GM19455 (cell line): ENCODE data around the gene DIAPH2.

Experiments used
- ATAC-seq: cut with Tn5 transposase; IDR thresholded peaks from one replicate; pipeline ENCODE4 v1.9.1; 2021; ENCODE audit not compliant: unreplicated experiment

The DIAPH2 gene

DNA sequence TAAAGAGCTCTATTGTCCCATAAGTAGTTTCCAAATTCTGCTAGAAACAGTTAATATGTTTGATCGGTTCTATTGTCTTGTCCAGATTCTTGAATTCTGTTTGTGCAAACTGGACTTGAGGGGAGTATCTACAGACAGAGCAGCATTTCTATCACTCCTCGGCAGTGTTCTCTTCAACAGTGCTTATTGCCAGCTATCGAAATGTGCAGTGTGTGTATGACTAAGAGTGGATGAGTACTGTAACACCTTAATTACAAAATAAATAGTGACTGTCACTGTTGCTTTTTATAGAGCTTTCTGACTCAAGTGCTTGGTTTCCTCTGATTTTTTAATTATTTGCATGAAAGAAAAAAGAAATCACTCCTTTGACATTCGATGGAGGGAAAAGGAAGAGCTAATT lies 473.6 kb downstream of the DIAPH2 start:
- ATAC-seq, result no peak

DNA sequence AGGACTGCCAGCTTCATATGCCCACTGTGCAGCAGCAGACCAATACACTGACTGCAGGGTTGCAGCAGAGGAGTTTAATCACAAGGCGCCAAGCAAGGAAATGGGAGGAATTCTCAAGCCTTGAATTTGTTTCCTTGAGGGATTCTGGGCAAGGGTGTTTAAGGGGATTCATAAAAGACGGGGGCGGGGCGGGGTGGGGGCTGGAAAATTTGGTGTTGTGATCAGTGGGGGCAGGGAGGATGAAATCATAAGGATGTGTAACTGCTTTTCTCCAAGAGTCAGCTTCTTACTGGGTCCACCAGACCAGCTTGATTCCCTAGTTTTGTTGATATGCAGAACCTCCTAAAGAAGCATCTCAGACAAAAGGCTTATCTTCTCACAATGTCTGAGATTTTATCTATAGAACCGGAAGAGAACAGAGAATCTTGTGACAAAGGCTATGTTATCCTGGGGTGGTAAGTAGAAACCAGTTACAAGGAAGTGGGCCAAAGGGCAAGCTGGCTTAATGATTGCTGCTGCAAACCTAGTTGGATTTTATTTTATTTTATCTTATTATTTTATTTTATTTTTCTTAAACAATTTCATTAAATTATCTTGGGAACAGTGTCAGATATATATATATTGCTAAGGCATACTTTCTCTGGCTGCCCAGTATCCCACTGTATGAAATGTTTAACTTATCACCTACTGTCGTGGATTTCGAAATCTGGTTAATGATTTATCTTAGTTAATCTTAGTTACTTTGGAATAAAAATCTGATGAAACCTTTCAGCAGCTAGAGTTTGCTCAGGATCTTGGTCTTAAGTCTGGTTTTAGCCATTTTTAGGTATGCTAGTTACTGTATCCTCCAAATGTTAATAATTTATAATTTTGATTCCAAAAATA lies 475.5 kb downstream of the DIAPH2 start:
- no peak for ATAC-seq

DNA sequence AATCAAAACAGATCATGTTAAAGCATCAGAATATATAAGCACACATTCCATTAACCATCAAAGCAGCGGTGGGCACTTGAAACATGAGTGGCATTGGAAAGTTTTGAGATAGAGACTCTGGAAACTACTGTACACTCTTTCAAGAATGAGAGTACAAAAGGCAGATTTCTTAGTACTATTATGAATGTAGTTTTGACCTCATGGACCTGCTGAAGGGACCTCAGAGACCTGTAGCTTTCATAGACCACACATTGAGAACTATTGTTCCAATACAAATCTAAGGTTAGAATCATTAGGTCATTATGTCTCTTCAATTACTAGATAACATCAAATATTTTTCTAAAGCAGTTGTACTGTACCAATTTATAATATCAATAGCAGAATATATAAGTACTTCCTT lies 482.7 kb downstream of the DIAPH2 start:
- no peak for ATAC-seq

DNA sequence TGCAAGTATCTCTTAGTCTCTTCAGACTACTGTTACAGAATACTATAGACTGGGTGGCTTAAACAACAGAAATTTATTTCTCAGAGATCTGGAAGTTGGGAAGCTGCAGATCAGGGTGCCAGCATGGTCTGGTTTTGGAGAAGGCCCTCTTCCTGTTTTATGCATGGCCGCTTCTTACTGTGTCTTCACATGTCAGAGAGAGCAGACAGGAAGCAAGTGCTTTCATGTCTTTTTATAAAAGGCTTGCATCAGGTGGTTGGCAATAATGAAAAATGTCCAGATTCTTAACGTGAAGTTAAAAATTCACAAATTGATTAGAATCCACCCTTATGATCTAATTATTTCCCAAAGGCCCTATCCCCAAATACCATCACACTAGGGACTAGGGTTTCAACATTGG lies 484.0 kb downstream of the DIAPH2 start:
- no peak for ATAC-seq

DNA sequence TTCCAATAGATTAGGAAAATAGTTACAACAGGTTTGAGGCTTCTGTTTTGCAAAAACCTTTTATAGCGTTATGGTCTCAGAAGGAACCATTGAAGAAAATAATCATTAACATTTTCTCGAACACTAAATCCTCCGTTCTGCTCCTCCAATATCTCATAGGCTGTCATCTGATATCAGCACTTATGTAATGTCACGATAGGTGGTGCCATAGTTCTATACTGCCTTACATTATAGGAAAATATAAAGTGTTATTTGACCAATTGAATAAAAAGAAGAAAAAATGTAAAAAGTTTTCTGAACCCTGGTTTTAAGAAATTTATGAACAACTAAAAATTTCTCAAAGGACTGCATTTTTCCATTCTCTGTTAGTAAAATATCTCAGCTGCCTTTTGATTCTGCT lies 490.5 kb downstream of the DIAPH2 start:
- no peak for ATAC-seq

DNA sequence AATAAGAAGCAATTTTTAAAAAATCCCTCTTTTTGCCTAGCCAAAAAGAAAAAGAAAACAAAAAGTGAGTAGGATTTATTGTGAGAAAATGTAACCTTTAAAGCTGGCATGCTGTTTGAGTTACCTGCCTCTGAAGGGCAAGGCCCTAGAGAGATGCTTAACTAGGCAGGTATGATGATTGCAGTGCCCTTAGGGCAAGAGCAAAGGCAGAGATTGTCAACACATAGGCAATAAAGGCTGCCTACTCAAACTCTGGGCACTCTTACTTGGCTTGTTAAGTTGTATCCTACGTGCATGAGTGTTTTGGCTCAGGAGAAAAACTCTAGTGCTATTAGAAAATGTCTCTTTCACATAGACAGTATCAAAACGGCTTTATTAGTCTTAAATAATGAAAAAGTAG lies 505.0 kb downstream of the DIAPH2 start:
- ATAC-seq, result no peak

DNA sequence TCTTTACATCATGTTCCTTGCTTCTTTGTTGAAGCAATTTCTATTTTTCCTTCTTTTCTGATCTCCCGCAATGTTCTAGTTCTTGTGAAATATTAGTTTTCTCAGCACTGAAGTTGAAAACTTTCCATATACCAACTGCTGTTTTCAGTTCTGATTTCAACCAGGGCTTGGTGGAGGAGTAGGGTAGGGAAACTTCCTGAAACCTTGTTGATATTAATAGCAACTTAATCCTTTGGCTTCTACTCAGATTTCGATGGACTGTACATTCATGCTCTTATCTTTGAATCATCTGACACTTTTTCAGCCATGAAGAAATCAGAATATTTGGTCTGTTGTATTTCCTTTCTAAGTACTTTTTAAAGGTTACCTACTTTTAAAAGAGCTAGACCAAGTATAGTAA lies 514.9 kb downstream of the DIAPH2 start:
- ATAC-seq, result no peak

DNA sequence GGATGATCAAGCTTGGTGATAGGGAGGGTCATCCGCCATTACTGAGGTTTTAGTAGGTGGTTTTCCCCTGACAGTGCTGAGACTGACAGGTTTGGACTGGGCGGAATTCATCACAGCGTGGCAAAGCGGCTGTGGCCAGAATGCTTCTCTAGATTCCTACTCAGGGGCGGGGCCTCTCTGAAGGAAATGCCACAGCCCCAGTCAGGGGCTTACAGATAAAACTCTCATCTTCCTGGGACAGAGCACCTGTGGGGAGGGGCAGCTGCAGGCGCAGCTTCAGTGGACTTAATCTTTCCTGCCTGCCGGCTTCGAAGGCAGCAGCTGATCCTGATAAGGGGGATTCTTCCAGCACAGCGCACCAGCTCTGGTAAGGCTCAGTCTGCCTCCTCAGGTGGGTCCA lies 515.8 kb downstream of the DIAPH2 start:
- no peak for ATAC-seq

DNA sequence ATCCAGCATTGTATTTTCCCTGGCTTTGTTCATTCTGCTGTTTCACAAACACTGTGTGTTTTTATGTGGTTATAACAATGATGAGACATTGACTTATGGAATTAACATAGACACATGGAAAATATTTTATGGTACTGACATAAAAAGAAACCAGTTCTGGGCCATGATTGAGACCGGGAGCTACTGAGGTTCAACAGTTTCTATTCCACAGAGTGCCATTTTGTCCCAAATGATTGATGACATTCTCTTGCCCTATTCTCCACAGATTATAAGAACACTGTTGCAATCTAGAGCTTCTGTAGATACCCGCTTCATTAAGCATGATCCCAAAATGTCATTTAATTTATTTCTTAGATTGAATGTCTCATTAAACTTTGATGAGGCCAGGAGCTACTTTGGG lies 525.9 kb downstream of the DIAPH2 start:
- ATAC-seq, result no peak

DNA sequence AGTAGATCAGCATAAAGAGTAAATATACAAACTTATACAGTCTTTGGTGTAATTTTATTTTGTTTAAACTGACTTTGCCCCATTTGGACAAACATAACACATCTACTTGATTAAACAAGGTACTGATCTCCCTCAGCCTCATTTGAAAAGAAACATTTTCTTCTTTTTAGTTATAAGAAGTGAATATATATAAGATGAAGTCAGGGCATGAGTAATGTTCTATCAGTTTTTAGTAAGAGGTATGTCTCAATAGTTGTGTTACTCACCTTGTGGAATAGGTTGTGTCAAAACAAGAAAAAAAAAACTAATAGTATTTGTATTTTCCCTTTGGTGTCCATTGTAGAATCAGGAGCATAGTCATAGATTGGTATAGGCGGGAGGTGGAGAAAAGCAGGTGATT lies 526.4 kb downstream of the DIAPH2 start:
- no peak for ATAC-seq

DNA sequence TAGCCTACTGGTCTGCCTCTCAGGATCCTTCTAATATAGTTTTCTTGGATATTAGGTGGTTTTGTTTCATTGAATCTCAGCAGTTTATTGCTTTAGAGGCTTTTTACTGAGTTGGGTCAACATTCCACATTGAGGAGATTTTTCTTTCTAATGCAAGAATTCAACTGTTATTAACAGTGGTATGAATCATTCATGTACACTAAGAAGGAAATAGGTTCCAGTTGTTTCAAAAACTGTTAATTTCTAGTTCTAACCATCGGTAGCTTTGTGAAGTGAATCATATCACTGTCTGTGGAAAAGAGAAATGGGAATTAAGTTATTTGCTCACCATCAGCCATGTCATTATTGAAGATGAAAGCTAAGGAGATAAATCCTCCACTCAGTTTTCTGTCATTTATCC lies 530.5 kb downstream of the DIAPH2 start:
- ATAC-seq, result no peak

DNA sequence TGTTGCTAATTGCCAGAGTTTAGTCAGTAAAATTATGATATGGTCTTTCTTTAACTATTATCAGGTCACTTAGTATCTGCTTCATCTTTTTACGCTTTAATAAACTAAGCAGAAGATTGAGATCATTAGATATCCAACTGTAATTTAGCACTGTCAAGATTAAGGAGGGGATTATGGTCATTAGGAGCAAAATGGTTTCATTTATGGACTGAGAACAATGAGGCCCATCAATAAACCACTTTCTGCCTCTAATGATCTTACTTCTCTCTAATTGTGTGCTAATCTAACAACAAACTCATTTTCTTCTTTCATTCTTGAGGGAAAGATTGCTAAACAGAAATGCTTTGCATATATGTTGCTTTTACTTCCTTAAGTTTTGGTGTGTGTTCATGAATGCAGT lies 539.5 kb downstream of the DIAPH2 start:
- ATAC-seq, result no peak

DNA sequence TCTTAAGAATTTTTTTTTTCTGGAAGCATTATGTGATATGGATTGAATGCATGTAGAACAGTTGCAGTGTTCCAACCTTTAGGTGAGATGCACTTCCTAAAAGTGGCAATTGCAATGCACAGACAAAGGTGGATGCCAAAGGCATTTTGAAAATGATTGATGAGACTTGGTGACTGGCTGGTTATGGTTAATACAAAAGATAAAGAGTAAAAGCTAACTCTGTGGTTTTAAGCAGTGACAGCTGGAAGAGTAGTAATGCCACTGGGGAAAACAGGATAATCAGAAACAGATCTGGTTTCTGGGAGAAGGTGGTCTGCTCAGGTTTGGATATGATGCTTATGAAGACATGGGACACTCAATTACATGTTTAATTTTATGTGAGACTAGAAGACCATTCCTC lies 544.7 kb downstream of the DIAPH2 start:
- ATAC-seq, result no peak

DNA sequence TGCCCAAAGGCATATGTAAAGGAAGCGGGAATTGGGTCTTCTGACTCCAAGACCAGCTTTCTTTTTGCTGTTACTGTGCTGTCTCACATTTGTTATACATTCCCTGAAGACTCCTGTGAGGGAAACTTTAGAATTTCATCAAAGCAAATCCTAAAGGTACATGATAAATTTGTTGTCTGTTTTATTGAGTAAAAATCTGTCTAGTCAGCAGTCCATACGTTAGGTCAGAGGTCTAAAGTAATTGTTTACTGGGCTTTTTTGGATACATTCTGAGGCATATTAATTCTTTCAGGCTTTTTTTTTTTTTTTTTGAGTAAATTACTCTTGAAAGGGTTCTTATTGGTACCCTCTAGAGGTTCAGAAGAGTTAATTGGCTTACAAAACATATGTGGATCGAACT lies 546.3 kb downstream of the DIAPH2 start:
- no peak for ATAC-seq

DNA sequence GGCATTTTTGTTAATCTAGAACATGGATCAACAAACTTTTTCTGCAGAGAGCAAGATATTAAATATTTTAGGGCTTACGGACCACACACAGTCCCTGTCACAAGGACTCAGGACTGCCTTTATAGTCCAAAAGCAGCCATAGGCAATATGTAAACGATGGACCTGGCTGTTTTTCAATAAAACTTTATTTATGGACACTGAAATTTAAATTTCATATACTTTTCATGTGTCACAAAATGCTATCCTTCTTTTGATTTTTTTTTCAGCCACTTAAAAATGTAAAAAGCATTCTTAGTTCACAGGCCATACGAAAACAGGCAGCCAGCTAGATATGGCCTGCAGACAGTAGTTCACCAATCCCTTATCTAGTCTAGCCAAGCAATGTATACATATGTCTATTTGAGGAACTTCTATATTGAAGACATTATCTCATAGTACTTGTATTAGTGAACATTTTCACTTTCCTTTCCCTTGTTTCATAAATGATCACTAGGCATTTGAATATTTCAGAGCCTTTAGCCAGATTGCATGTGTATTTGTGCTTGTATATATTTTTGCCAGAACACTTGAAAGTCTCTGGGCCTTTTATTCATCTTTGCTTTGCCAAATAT lies 549.9 kb downstream of the DIAPH2 start:
- ATAC-seq, result peak; percentile 99

DNA sequence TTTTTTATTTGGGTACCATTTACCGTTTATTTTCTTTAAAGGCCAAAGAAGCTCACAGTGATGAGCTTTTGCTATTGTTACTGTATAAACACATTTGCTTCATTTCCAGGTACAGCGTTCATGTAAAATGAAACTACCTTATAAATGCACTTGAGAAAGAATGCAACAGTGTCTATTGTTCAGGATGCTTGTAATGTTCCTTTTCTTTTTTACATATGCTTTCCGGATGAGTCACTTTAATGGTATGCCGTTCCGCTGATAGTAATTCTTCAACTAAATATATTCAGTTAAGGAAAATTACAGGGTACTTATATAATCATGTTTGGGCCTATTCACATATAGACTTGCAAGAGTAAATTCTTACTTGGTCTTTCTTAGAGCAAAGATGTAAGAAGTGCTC lies 554.0 kb downstream of the DIAPH2 start:
- no peak for ATAC-seq

DNA sequence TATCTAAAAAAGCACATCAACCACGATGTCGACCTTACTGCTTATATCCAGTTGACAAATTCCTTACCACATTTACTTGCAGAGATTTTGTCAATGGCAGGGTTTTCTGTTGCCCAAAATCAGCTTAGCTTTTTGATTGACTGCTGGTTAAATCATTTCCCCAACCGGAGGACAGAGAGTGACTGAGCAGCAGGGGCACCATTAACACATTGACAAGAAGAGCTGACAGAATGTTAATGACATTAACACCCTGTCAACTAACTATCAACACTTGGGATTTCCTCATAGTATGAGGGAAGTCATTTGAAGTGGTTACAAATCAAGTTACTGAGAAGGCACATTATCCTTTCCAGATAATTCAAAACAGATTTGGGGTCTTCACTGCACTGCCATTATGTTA lies 567.5 kb downstream of the DIAPH2 start:
- no peak for ATAC-seq

DNA sequence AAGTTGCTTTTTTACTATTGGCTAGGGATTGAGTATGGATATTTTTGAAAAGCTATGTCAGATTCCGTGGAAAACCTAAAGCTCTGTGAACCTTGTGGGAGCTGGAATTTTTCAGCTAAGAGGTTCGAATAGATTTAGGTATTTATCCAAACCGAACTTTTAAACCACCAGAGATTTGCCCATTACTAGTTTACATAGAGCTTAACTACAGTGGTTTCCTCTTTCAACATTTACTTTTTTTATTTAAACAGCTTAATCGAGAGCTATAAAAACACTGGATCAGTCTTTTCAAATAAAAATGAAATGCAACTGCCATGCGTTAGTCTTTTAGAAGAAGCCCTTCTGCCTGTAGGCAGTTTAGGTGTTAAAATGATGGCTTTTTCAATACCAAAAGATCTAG lies 576.0 kb downstream of the DIAPH2 start:
- no peak for ATAC-seq

DNA sequence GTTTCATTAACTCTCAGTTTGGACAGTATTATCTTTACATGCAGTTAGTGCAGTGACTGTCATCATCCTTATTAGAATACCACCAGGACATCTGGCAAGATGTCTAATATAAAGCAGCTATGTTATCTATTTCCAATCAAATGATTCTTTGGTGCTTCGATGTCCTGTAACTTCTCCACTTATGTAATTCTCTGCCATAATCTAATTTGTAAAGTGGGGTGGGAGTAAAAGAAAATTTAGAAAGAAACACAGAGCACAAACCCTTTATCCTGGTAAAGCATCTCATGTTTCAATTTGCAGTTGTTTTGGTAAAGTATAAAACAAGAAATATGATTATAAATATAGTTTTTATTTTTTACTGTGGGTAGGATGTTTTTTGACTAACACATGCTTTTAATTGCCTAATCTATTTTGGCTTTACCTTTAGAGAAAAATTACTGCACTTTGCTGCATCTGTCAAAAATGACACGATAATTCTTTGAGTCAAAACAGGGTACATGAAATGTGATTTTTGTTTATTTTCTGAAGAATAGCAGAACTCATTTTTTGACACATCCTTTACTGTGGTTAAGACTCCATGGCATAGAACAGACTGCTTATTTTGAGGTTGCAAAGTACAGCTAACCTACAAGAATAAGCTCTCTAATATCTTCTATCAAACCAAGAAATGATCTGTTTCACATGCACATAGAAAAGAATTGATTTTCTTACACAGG lies 581.9 kb downstream of the DIAPH2 start:
- no peak for ATAC-seq

DNA sequence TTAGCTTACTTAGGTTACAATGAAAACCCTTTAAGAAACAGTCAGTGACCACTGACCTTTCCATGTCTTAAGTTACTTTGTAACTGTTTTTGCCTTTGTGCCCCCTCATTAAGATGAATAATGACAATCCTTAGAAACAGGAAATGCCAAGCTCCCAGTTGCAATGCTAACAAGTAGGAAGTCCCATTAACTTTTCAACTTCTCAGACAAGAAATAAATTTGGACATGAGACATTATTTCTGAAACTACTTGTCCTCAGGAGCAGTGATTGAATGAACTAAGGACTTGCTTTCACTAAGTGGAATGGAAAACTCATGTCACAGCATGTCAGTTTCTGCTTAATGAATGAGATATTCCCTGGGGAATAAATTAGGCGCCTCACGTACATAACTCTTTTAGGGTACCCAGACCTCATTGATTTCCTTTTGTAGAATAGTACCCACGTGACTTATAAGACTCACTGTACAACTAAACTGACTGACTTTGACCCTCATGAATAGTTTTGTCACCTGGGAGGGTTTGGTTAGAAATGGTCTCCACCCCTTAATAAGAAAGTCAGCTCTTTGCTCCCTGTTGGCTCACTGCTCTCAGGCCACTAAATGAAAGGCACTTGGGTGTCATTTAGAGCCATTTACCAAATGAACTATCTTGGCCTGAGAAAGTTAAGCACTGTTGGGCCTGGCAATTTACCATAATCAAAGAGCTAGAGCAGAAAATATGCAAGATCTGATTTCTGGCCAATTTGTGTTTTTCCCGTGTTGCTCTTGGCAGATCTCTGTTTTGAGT lies 582.9 kb downstream of the DIAPH2 start:
- ATAC-seq, result no peak

DNA sequence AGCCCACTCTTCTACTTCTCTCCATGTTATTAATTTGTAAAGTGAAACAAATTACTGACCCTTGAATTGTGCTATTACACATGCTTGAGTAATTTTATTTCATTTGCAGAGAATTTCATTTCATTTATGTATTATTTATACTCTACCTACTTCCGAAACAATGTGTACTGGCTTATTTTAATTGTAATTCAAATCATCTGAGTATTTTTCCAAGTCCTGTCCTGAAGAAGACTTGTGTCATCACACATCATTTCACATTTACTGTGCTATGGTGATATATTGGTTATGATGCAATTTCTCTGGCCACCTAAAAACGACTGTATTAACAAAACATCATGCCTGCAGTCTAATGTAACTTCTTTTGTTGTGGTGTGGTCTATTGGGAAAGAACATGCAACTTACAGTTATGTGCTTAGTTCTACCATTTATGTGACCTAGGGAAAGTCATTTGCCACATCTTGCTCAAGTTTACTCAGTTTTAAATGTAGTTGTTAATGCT lies 583.6 kb downstream of the DIAPH2 start:
- no peak for ATAC-seq
